ENCODE data around the gene PANK4.
"Not testable (repeated sequence)": the region's sequence is repeated elsewhere in the genome, so short reads cannot be mapped to it uniquely, and the experiment has no call there.

The PANK4 gene

DNA sequence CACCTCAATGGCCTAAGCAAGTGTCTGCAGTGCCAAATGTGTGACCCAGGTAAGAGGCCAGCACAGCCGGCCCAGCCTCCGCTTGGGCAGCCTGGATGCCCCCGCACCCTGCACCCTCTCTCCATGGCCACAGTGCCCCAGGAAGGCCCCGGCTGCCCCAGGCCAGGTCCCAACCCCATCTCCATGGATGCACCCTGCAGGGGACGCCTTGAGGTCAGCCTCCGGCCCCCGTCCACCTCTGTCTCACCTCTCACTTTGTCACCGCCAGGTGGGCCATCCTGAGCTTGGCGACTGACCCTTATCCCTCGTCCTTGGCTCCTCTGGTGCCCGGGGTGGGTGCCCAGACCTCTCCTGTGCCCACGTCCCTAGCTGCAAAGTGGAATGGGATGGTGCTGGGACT lies 32.0 kb upstream of the PANK4 start:
- no peak for DNase-seq

DNA sequence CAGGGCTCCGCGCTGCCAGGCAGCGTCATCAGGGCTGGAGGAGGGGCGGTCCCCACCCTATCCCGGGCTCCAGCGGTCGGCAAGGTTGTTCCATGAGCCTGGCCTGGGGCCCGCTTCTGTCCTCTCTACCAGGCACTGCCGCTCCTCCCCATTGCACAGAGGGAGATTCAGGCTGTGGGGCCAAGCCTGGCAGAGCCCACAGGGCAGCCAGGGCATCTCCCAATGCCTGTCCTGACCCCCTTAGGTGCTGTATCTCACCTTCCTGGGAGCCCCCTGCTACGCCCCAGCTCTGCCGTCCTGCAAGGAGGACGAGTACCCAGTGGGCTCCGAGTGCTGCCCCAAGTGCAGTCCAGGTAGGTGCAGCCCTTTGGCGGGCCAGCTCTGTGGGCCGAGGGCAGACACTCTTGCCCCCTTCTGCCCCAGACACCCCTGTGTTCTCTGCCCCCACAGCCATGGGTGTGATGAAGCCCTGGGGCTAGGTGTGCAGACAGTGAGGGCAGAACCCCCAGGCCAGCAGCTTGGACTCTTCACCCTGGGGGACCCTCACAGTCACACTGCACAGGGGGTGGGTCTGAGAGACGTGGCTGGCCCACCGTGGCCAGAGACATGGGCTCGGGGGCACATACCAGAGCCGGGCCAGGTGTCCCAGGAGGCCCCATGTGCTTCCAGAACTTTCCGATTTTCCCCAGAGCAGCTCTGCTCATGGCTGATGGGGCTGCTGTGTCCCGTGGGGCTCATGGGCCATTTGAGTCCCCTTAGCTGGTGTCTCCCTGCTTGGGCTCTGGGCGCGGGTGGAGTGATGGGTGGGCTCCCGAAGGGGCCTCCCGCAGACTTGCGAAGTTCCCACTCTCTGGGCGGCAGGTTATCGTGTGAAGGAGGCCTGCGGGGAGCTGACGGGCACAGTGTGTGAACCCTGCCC lies 31.3 kb upstream of the PANK4 start:
- DNase-seq: no peak

DNA sequence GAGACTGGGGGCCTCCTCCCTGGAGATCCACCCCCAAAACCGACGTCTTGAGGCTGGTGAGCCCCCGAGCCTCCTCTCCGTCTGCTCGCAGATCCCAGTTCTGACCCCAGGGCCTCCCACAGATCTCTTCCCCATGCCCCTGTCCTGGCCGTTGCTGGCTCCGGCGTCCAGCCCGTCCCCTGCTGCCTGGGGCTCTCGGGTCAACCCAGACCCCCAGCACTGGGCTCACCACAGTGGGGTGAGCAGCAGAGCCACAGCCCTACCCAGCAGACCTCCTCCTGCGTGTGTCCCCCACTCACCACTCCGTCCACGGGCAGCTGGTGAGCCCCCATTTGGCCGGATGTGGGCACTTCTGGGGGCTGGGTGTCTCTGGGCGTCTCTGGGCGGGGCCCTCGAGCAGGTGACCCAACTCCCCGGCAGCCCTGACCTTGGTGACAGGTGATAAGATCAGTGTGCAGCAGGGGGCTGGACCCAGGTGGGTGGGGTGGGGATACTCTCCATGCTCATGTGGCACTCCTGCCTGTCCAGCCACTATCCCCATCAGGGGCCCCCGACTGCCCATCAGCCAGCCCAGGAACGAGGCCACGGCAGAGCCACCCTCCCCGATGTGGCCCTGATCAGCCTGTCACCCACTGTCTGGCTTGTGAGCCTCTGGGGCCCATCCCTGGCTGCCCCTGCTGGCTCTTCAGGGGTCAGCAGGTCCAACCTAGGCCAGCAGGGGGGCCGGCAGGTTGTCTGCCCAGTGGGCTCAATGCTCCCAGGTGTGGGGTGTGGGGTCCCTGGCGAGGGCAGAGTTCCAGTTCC lies 30.5 kb upstream of the PANK4 start:
- no peak for DNase-seq

GRCh38 chr1:2556277-2556677 lies 29.9 kb upstream of the PANK4 start, which contains the start of gene TNFRSF14:
TNFRSF14 (plus strand) TSS chr1:2556371; CDS start chr1:2556665, 294 bp downstream.
- DNase-seq: no peak

GRCh38 chr1:2555634-2556276 lies 29.4 kb upstream of the PANK4 start:
- no peak for DNase-seq

DNA sequence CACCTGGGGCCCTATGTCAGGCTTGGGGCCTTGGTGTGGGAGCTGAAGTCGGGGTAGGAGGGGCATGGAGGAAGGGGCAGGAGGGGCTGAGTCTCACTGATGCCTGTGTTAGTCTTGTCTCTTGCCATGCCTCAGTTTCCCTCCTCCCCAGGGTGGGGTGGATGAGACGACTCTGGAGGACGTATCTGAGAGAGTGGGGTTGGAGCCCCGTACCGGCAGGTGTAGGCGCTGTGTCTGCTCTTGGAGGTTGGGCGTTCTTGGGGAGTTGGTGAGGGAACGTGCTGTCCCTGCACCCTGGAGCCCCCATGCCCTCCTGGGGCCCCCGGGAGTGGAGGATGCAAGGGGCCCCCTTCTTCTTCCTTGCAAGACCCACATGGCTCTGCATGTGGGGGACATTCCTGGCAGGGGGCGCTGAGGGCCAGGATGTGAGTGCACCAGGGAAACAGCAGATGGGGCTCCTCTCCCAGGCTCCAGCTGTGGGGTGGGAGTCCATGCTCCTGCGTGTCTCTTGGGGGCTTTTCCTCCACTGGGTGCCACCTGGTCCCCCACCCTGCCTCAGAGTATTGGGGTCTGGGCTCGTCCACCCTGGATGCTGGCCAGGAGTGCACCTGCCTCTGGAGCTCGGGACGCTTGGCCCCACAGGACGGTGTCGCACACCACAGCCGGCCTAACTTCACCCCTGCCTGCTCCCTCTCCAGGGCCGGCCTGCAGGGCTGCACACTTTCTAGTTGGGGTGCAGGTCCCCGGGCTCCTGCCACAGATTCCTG lies 28.4 kb upstream of the PANK4 start:
- no peak for DNase-seq

DNA sequence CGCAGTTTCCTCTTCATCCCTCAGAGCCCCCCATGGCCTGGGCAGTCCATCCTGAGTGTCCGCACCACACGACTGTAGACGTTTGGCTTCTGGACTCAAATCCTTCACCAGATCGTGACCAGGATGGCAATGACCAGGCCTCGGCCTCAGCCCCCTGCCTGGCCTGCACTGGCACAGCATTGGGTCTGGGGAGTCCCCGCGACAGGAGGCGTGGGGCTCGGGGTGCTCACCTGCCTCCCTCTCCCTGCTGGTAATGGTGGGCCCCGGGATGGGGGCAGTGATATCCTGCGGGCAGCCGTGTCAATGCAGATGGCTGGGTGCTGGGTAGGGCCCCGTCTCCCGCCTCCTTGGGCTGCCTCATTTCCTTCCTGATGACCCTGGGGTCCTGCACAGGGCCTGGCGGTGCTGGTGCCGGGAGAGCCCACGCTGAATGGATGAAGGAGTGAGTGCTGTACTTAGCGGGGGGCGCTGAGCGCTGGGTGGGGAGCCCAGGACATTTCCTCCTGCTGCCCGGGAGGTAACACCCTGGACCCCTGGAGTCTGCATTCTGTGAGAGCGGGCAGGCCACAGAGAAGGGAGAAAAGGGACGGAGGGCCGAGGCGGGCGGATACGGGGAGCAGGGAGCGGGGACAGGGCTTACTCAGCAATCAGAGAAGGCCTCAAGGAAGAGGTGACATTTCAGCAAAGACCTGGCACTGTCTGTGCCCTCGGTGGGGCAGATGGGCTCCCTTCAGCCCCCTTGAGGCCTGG lies 27.6 kb upstream of the PANK4 start:
- DNase-seq: no peak

- DNase-seq: not testable (repeated sequence)
Observed at GRCh38 chr1:2553076-2553475, 26.7 kb upstream of the PANK4 start.

DNA sequence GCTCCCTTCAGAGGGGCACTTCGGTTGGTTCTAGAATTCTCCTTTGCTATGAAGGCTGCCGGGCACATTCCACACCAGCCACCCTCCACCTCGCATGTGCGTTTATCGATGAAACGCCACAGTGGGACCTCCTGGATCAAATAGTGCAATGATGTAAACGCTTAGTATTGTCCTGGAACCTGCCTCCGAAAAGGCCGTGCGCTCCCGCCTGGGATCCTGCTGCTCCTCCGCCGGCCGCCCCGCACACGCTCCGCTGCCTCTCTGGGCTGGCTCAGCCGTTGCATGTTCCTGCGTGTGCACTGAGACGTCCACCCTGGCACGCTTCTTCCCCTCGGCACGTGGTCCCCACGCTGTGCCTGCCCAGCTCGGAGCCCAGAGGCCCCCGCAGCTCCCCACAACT lies 25.8 kb upstream of the PANK4 start:
- no peak for DNase-seq

DNA sequence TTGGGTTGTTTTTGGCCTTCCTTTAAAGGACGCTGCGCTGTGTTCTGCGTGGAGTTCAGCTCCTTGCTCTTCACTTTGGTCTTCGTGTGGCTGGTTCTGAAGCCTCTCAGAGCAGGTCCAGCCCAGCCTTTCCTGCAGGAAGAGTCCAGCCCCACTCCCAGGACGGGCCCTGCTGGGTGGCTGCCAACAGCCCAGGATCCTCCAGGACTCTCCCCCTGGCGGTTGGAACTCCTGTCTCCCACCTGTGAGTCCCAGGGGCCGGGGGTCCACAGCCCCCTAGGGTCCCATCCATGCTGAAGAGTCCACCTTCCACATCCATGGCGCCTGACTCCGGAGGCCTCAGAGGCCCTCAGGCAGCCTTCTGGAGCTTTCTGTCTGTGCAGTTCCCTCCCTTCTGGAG lies 25.1 kb upstream of the PANK4 start:
- DNase-seq: not testable (repeated sequence)

- not testable (repeated sequence) for DNase-seq
Observed at GRCh38 chr1:2550309-2550861, 24.0 kb upstream of the PANK4 start.

- not testable (repeated sequence) for DNase-seq
Observed at GRCh38 chr1:2549367-2550029, 23.1 kb upstream of the PANK4 start.

DNA sequence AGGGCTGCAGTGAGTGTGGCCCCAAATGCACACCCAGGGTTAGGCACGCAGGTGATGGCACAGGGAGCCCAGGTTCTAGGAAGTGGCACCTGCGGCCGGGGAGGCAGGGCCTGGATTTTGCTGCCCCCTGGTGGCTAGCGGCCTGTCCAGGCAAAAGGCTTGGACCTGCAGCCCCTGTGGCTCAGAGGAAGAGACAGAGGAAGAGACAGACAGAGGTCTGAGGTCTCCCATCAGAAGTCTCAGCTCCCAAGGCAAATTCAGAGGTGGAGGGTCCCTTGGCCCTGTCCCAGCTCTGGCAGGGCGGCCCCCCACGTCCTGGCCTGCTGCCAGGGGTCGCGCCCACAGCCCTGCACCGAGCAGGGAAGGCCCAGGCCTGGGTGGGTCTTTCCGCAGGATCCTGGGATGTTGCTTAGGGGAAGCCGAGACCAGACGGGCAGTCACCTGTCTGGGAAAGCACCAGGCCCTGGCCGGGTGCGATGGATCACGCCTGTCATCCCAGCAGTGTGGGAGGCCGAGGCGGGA lies 21.7 kb upstream of the PANK4 start:
- peak; percentile 59 for DNase-seq

DNA sequence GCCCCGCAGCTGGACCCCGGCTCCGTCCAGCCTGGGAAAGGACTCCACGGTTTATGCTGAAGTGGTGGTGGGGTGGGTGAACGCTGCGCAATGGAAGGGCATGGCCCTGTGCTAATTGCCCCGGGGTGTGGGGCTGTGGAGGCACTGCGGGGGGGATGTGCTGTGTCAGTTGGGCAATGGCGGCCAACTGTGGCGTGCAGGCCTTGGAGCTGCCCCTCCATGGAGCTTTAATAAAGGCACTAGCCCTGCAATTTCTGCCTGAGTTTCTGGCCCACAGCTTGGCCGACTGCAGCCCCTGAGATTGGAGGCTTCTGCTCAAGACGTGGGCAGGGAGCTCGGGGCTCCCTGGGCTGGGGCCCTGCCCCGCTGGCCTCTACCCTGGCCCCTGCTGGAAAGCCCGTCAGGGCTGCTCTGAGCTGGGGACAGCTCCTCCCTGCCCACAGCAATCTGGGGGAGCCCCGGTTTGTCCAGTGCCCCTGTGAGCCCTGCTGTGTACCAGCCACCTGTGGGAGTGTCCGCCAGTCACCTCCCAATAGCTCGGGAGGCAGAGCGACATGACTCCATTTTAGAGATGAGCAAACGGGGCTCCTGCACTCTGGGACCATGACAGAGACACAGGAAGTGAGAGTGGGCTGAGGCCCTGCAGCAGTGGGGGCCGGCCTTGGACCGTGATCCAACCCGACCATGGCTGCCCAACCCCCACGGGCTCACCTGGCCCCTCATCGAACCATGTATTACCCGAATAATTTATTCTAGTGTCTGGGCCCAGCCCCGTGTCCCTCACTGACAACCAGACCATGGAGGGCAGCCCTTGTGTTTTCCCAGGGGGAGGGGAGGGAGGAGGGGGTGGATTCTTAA lies 21.0 kb upstream of the PANK4 start:
- no peak for DNase-seq

DNA sequence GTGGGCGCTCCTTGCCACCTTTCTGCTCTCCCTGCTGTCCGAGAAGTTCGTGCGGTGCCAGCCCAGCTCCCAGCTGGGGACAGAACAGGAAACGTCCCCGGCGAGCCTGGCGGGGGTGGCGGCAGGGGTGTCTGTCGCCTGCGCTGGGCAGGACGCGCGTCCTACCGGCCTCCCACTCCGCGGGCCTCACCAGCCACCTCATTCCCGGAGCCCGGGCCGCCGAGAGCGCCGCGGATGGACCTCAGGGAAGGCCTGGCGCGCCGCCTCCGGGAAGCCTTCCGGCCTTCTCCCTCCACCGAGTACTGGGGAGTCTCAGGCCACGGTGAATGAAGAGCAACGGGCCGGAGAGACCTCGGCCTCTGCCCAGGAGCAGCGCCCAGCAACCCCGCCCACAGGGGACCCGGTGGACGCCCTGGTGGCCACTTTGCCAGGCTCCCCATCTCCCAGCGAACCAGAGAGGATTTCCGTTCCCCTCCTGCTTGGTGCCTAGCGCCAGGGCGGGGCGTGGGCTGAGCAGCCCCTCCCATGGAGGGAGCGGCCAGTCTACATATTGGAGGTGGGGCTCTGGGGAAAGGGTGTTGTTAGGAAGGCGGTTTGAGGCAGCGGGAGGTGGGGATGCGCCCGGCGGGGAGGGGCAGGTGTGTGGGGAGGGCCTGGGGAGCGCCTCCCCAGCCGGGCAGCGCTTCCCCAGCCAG lies 20.3 kb upstream of the PANK4 start:
- no peak for DNase-seq

- DNase-seq: peak; percentile 42
Observed at GRCh38 chr1:2545754-2546514, 19.5 kb upstream of the PANK4 start.

DNA sequence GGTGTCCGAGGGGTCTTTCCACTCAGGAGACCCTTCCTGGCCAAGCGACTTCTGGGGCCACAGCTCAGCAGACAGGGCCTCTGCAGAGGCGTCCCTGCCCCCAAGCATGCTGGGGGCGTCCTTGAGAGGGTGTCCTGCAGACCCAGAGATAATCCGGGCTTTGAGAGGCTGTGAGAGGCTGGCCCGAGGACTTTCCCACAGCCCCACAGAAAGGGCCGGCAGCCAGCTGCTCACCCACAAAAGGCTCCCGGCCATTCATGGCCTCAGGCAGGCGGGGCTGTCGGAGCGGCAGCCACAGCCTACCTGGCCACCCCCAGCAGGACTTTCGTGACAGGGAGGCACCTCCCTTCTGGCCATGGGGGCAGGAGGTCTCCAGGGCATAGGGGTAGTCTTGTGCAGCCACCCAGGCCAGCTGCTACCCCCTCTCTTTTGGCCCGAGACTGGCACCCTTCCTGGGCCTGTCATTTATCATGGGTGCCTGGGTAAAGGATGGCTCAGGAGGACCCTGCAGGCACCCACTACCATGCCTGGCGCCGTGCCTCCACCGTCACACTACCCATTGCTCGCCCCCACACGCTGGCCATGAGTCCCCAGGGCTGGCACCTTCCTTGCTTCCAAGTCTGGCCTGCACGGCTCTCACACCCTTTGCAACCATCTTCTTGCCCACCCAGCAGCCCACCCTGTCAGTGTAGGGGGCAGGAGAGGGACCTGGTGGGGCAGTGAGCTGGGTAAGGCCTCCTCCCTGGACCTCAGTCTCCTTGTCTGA lies 18.7 kb upstream of the PANK4 start:
- no peak for DNase-seq
